SK-N-SH treated with all-trans-retinoic acid at 6 μM for 48 hours (cell line): ENCODE data around the gene TASOR.

Source experiments
- ZFP30 ChIP-seq: fragments of 450-650 bp; formaldehyde crosslinking; IDR thresholded peaks from 2 replicates; pipeline ENCODE4 v1.5.0; 2022; ENCODE audit warnings: mild to moderate bottlenecking, moderate library complexity
- TF ChIP-seq, protein P1 (sequence below): fragments of 250-450 bp; sonication (Bioruptor Pico); IDR thresholded peaks from 2 replicates; pipeline ENCODE4 v1.8.0; 2020; ENCODE audit warnings: mild to moderate bottlenecking, moderate library complexity, borderline replicate concordance

DNA sequence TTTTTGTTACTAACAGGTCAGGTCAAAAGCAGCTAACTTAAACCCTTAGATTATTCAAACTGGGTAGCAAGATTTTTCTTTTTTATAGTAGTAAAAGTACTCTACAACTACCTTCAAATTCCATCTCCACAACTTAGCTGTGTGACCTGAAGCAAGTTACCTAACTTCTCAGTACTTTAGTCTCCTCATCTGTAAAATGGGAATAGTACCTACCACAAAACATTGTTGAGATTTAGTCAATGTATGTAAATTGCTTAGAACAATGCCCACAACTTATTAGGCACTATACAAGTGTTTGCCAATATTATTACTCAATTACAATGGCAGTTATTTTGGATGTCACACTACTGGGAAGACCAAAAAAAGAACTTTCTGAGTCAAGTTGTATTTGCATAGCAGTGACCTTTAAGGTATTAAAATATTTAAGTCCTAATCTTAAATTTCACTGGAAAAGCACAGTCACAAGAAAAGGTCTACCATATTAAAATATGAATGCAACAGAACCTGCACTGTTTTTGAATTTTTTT is 2.9 kb downstream of the TASOR start:
- TF ChIP-seq ZFP30 (CRISPR knock-in tag): no peak
- TF ChIP-seq, protein P1, sequence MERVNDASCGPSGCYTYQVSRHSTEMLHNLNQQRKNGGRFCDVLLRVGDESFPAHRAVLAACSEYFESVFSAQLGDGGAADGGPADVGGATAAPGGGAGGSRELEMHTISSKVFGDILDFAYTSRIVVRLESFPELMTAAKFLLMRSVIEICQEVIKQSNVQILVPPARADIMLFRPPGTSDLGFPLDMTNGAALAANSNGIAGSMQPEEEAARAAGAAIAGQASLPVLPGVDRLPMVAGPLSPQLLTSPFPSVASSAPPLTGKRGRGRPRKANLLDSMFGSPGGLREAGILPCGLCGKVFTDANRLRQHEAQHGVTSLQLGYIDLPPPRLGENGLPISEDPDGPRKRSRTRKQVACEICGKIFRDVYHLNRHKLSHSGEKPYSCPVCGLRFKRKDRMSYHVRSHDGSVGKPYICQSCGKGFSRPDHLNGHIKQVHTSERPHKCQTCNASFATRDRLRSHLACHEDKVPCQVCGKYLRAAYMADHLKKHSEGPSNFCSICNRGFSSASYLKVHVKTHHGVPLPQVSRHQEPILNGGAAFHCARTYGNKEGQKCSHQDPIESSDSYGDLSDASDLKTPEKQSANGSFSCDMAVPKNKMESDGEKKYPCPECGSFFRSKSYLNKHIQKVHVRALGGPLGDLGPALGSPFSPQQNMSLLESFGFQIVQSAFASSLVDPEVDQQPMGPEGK (CRISPR knock-in tag): no peak
